ENCODE data around the gene PRKCE.

DNA sequence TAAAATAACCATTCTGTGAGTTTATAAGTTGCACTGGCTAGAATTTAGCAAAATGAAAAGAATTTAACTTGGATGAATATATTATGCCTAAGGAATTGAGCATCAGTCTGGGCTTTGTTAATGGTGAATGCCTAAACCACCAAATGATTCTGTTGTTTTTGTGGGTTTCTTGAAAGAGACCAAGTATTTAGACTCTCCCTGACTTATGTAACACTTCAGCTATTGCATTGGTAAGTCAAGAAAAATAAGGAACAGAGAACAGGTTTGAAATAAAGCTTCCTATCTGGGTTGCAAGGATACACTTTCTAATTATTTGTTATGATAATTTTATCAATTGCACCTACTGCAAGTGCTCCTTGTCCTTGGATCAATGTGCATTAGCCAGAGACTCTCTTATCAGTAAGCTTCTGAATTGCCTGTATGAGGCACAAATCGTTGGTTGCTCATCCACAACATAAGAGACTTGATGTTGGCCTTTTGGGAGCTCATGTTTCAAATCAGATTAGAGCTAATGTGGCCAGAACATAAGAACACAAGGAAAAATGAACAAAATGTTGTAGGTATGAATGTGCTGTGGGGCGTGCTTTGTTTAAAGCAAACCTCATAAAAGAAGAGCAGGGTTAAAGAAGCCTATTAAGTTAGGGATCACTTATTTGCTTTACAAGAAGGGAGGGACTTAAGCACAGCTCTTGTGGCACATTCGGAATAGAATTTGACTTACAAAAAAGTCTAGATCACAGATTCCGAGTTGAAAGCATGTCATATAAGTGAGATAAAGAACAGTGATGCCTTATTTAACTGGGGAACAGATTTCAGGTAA is 37.2 kb downstream of the PRKCE start:
- TF ChIP-seq, protein P1, sequence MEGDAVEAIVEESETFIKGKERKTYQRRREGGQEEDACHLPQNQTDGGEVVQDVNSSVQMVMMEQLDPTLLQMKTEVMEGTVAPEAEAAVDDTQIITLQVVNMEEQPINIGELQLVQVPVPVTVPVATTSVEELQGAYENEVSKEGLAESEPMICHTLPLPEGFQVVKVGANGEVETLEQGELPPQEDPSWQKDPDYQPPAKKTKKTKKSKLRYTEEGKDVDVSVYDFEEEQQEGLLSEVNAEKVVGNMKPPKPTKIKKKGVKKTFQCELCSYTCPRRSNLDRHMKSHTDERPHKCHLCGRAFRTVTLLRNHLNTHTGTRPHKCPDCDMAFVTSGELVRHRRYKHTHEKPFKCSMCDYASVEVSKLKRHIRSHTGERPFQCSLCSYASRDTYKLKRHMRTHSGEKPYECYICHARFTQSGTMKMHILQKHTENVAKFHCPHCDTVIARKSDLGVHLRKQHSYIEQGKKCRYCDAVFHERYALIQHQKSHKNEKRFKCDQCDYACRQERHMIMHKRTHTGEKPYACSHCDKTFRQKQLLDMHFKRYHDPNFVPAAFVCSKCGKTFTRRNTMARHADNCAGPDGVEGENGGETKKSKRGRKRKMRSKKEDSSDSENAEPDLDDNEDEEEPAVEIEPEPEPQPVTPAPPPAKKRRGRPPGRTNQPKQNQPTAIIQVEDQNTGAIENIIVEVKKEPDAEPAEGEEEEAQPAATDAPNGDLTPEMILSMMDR (IDR thresholded peaks at IDR 0.05; ENCODE audit: poor library complexity), result no peak
- TF ChIP-seq EZH2phosphoT487 (IDR thresholded peaks at IDR 0.05; ENCODE audit: low read depth, severe bottlenecking, unreplicated experiment), result no peak
